ENCODE measurements around the gene NPFFR2.

Gene NPFFR2

DNA sequence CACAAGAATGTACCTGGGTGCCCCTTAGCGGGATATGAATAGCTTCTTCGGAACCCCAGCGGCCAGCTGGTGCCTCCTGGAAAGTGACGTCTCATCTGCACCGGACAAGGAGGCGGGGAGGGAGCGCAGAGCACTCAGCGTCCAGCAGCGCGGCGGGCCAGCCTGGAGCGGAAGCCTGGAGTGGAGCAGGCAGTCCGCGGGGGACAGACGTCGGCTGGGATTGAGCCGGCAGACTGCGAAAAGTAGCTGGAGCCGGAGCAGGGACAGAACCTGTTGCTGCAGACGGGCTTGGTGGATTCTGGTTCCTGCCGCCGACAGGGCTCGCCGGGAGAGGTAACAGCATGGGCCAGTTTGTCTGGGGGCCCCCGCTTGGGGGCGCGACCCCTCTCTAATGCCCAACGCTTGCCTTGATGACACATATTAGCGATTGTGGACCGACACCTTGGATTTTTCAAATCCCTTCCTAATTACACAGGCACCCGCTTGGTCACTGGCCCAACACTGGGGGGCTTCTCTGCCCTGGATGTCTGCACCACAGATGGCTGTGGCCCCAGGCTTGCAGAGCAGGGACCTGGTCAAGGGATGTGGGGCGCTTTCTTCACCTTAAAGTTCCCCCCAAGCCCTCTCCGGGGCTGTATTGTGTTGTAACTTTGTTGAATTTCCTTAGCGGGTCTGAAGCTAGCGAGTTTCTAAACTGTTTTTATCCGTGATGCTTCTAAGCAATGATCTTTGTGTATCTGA is at the start of gene NPFFR2:
Gene NPFFR2 (plus strand): TSS at position 133 of the 741 bp plus-strand sequence. CDS start 96,592 bp downstream, outside the sequence.
- in situ Hi-C loops (cut with HindIII; ENCODE audit: low sequenced_read_pairs) = no loop called here
- TF ChIP-seq, protein P1, sequence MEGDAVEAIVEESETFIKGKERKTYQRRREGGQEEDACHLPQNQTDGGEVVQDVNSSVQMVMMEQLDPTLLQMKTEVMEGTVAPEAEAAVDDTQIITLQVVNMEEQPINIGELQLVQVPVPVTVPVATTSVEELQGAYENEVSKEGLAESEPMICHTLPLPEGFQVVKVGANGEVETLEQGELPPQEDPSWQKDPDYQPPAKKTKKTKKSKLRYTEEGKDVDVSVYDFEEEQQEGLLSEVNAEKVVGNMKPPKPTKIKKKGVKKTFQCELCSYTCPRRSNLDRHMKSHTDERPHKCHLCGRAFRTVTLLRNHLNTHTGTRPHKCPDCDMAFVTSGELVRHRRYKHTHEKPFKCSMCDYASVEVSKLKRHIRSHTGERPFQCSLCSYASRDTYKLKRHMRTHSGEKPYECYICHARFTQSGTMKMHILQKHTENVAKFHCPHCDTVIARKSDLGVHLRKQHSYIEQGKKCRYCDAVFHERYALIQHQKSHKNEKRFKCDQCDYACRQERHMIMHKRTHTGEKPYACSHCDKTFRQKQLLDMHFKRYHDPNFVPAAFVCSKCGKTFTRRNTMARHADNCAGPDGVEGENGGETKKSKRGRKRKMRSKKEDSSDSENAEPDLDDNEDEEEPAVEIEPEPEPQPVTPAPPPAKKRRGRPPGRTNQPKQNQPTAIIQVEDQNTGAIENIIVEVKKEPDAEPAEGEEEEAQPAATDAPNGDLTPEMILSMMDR (IDR thresholded peaks at IDR 0.05; ENCODE audit: low read depth, low read length, missing control alignments) = no peak
- H3K4me3 ChIP-seq (ENCODE audit: low read depth, low read length) = peak within 1 kb of the TSS; percentile 50
- DNase-seq (ENCODE audit: low read depth) = peak; percentile 5

DNA sequence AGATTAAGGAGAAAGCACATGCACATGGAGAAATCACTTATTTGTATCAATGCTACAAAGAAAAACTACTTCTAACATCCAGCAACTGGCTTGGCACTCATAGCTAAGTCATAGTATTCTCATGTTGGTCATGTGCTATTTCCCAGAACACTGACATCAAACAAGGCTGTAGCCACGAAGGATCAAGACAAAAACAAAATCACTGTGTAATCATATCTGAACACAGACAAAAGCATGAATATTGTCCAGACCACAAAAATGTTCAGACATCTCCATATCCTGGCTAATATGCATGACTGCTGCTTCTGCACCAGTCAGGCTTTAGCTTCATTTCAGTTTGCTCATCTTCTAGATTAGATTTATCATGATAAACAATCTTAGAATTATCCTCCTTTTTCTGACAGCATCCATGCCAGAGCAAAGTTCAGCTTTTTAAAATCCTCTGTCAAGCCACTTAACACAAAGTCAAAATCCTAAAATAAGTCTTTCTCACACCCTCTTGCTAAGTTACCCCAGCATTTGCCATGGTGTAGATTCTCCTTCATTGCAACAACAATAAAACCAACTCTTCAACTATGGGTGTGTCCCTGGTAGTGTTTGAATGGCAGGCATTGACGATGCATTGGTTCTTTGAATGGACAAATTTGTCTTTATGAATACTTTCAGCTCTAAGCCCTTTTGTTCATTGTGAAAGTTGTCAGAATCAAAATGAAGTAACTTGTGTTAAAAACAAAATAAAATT is 39.1 kb upstream of the NPFFR2 start:
- in situ Hi-C loops (cut with HindIII; ENCODE audit: low sequenced_read_pairs) = no loop called here
- DNase-seq (ENCODE audit: low read depth) = peak; percentile 90
- no peak overlapping the region for H3K4me3 ChIP-seq (ENCODE audit: low read depth, low read length)
- TF ChIP-seq, protein P1 (IDR thresholded peaks at IDR 0.05; ENCODE audit: low read depth, low read length, missing control alignments) = no peak

DNA sequence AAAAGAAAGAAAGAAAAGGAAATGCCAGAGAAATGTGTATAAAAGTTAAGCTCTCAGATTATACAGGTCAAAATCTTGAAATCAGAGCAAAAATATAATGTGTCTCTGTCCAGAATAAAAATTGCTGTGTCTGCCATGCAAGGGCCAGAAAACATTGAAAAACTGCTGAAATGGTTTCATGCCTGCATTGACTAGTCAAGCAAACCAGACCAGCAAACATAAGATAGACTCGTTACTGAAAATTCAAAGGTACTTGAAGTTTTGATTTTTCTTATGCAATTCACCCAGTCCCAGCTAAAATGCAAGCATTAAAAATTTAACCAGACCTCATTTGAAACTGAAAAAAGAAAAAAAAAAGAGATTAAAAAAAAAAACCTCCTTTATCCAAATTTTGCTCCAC is 37.2 kb upstream of the NPFFR2 start:
- TF ChIP-seq, protein P1 (IDR thresholded peaks at IDR 0.05; ENCODE audit: low read depth, low read length, missing control alignments) = no peak
- in situ Hi-C loops (cut with HindIII; ENCODE audit: low sequenced_read_pairs) = no loop called here
- no peak for DNase-seq (ENCODE audit: low read depth)
- H3K4me3 ChIP-seq (ENCODE audit: low read depth, low read length) = no peak overlapping the region

DNA sequence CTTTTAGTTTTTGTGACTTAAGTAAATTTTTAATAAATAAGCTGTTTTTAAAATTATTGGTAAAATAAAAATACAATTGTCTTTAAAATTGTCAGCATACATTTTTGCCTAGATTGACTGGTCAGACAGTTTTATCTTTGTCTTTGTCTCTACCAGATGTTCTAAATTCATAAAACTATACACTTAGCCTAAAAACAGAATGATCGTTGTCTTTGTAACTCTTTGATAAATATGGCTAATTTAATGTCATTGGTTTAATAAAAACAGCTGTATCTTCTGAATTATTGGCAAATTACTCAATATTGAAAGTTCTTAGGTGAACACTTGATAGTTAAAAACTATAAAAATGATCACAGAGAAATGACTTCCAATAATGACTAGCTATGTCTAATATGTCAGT is 36.5 kb upstream of the NPFFR2 start:
- TF ChIP-seq, protein P1 (IDR thresholded peaks at IDR 0.05; ENCODE audit: low read depth, low read length, missing control alignments) = no peak
- DNase-seq (ENCODE audit: low read depth) = no peak
- in situ Hi-C loops (cut with HindIII; ENCODE audit: low sequenced_read_pairs) = no loop called here
- no peak overlapping the region for H3K4me3 ChIP-seq (ENCODE audit: low read depth, low read length)

DNA sequence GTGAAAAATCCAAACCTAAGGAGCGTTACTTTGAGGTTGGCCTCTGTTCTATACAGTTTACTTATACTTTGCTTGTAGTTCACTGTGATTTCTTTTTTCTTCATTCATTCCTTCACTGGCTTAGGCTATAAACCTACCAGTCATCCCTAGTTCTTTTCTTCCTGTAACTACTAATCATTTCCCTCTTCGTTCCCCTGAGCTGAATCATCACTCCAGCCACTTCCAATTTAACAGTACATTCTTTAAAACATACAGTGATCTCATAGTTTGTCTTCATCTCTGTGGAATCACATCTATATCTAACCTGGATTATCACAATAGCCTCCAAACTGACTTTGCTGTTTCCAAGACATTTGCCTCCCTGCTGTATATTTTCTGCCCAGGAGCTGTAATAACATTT is 25.2 kb upstream of the NPFFR2 start:
- in situ Hi-C loops (cut with HindIII; ENCODE audit: low sequenced_read_pairs) = no loop called here
- DNase-seq (ENCODE audit: low read depth) = peak; percentile 61
- TF ChIP-seq, protein P1 (IDR thresholded peaks at IDR 0.05; ENCODE audit: low read depth, low read length, missing control alignments) = no peak
- no peak overlapping the region for H3K4me3 ChIP-seq (ENCODE audit: low read depth, low read length)

DNA sequence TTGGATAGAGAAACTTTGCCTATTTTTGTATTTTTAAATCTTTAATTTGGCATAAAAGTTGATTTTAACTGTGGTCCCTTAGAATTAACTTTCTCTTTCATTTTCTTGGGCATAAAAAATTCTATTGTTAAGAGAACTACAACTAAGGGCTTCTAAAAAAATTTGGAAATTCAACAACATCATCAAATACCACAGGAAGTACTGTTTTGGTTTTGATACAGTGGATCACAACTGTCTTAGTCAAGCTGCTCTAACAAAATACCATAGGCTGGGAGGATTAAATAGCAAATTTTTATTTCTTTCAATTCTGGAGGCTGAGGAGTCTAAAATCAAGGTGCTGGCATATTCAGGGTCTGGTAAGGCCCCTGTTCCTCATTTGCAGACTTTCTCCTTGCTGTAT is 19.9 kb upstream of the NPFFR2 start:
- H3K4me3 ChIP-seq (ENCODE audit: low read depth, low read length) = no peak overlapping the region
- TF ChIP-seq, protein P1 (IDR thresholded peaks at IDR 0.05; ENCODE audit: low read depth, low read length, missing control alignments) = no peak
- in situ Hi-C loops (cut with HindIII; ENCODE audit: low sequenced_read_pairs) = no loop called here
- no peak for DNase-seq (ENCODE audit: low read depth)

Measured in astrocyte of the cerebellum (primary cell).